Vagina (tissue), 2 donors: Measurements from ENCODE around the gene WDR38. TPM values are rescaled to one million over a fixed set of nuclear protein-coding genes. Genes with fewer than 3 reads are reported as not detected.
A peak's percentile ranks its signal among the peaks of the same experiment; 100 is the strongest.

ENCODE experiments used
- DNase-seq, 2 donors: peaks; one replicate each; pipeline ENCODE4 v3.0.0-alpha.2; 2017; ENCODE audit errors: extremely low spot score in 2 of 2
- H3K27ac ChIP-seq: fragments of 200-600 bp; sonication (generic); one replicate; pipeline ENCODE4 v1.5.1; 2019
- H3K27me3 ChIP-seq: fragments of 200-600 bp; sonication (generic); one replicate; pipeline ENCODE4 v1.5.1; 2019
- H3K36me3 ChIP-seq, 2 donors: fragments of 200-600 bp; sonication (generic); one replicate each; pipeline ENCODE4 v1.5.1; 2017 to 2019
- H3K4me1 ChIP-seq: fragments of 200-600 bp; sonication (generic); one replicate; pipeline ENCODE4 v1.5.1; 2019
- H3K4me3 ChIP-seq, 2 donors: fragments of 200-600 bp; sonication (generic); 1 replicate in 1 of 2; 2 replicates in 1 of 2; pipeline ENCODE4 v1.5.1; 2016 to 2019
- H3K9me3 ChIP-seq: fragments of 200-600 bp; sonication (generic); one replicate; pipeline ENCODE4 v1.5.1; 2019
- CTCF ChIP-seq, 3 experiments: fragments of 450-650 bp in 2 of 3; fragments of 200-600 bp in 1 of 3; sonication (generic) in 1 of 3; IDR thresholded peaks; one replicate each; pipeline ENCODE4 v1.5.1; 2017 to 2019; ENCODE audit warnings: antibody characterized with exemption in 3 of 3, mild to moderate bottlenecking in 2 of 3, moderate library complexity in 2 of 3
- POLR2A ChIP-seq, 2 donors: fragments of 450-650 bp; IDR thresholded peaks; one replicate each; pipeline ENCODE4 v1.6.1; 2017; ENCODE audit warnings: antibody characterized with exemption in 2 of 2, mild to moderate bottlenecking in 2 of 2, moderate library complexity in 2 of 2
- POLR2AphosphoS5 ChIP-seq, 2 donors: sonication (generic); formaldehyde crosslinking; IDR thresholded peaks; one replicate each; pipeline ENCODE4 v1.9.0; 2017; ENCODE audit warnings: antibody characterized with exemption in 2 of 2, mild to moderate bottlenecking in 2 of 2, low read depth in 1 of 2; ENCODE audit not compliant: insufficient read depth in 1 of 2
- intact Hi-C: fragments of 100-400 bp; cut with DNase I; formaldehyde crosslinking; loops from one replicate; pipeline ENCODE4 v1.15.1; 2023
- total RNA-seq: library from RNA; depleted of rRNA; stranded (reverse); fragments of >200 nt; gene quantifications from one replicate; pipeline ENCODE4 v1.2.3, GENCODE V29; 2016

The WDR38 gene
- total RNA-seq, 1 donor from 2014 or later = not detected

- DNase-seq = no peak
- H3K27me3 ChIP-seq = no peaks in the 10 kb centered on the region
- H3K9me3 ChIP-seq = no peaks in the 10 kb centered on the region
- H3K27ac ChIP-seq = peak overlapping the region; percentile 9
- no peak overlapping the region for H3K4me3 ChIP-seq
- H3K36me3 ChIP-seq = no peaks in the 10 kb centered on the region
- TF ChIP-seq POLR2A (IDR thresholded peaks at IDR 0.05) = no peak
- no peak for TF ChIP-seq POLR2AphosphoS5 (IDR thresholded peaks at IDR 0.05; ENCODE audit: insufficient read depth in 1 of 2, low read depth in 1 of 2)
- TF ChIP-seq CTCF (IDR thresholded peaks at IDR 0.05) = no peak
- intact Hi-C loops = no loop called here
- H3K4me1 ChIP-seq = peaks cover 22% of the 10 kb centered on the region
Measured at GRCh38 chr9:124820698-124821623, 32.3 kb upstream of the WDR38 start.

- intact Hi-C loops = no loop called here
- Histone ChIP-seq H3K4me1 (peaks cover 17% of the 10 kb centered on the region), H3K27ac (no peak overlapping the region), H3K27me3 (no peaks in the 10 kb centered on the region), H3K36me3 (no peaks in the 10 kb centered on the region), H3K4me3 (no peak overlapping the region), H3K9me3 (no peaks in the 10 kb centered on the region)
- TF ChIP-seq POLR2A (IDR thresholded peaks at IDR 0.05) (no peak), POLR2AphosphoS5 (IDR thresholded peaks at IDR 0.05; ENCODE audit: insufficient read depth in 1 of 2, low read depth in 1 of 2) (no peak), CTCF (IDR thresholded peaks at IDR 0.05) (no peak)
- no peak for DNase-seq
Measured at GRCh38 chr9:124828489-124829333, 24.5 kb upstream of the WDR38 start.

- intact Hi-C loops = no loop called here
Measured at GRCh38 chr9:124829334-124829669, 24.0 kb upstream of the WDR38 start.

GRCh38 chr9:124830593-124830992, 22.7 kb upstream of the WDR38 start:
- no peak for DNase-seq
- Histone ChIP-seq H3K4me3 (no peak overlapping the region), H3K27me3 (no peaks in the 10 kb centered on the region), H3K4me1 (peaks cover 33% of the 10 kb centered on the region), H3K36me3 (no peaks in the 10 kb centered on the region), H3K27ac (no peak overlapping the region), H3K9me3 (no peaks in the 10 kb centered on the region)
- intact Hi-C loops = no loop called here
- TF ChIP-seq POLR2AphosphoS5 (IDR thresholded peaks at IDR 0.05; ENCODE audit: insufficient read depth in 1 of 2, low read depth in 1 of 2) (no peak), CTCF (IDR thresholded peaks at IDR 0.05) (no peak), POLR2A (IDR thresholded peaks at IDR 0.05) (no peak)

More at GRCh38 chr9:124829334-124829669, 24.0 kb upstream of the WDR38 start:
- Histone ChIP-seq H3K9me3 (no peaks in the 10 kb centered on the region), H3K4me1 (peaks cover 21% of the 10 kb centered on the region), H3K4me3 (no peak overlapping the region), H3K36me3 (no peaks in the 10 kb centered on the region), H3K27ac (no peak overlapping the region), H3K27me3 (no peaks in the 10 kb centered on the region)
- TF ChIP-seq POLR2A (IDR thresholded peaks at IDR 0.05) (no peak), CTCF (IDR thresholded peaks at IDR 0.05) (no peak), POLR2AphosphoS5 (IDR thresholded peaks at IDR 0.05; ENCODE audit: insufficient read depth in 1 of 2, low read depth in 1 of 2) (no peak)
- no peak for DNase-seq
